HG02763 (cell line): ENCODE data around the gene IDUA.
A peak's percentile ranks its signal among the peaks of the same experiment; 100 is the strongest.
"Not testable (repeated sequence)": the region's sequence is repeated elsewhere in the genome, so short reads cannot be mapped to it uniquely, and the experiment has no call there.

Experiments used
- ATAC-seq: cut with Tn5 transposase; IDR thresholded peaks from one replicate; pipeline ENCODE4 v1.9.1; 2021; ENCODE audit warnings: mild to moderate bottlenecking, moderate library complexity; ENCODE audit not compliant: unreplicated experiment

IDUA gene

DNA sequence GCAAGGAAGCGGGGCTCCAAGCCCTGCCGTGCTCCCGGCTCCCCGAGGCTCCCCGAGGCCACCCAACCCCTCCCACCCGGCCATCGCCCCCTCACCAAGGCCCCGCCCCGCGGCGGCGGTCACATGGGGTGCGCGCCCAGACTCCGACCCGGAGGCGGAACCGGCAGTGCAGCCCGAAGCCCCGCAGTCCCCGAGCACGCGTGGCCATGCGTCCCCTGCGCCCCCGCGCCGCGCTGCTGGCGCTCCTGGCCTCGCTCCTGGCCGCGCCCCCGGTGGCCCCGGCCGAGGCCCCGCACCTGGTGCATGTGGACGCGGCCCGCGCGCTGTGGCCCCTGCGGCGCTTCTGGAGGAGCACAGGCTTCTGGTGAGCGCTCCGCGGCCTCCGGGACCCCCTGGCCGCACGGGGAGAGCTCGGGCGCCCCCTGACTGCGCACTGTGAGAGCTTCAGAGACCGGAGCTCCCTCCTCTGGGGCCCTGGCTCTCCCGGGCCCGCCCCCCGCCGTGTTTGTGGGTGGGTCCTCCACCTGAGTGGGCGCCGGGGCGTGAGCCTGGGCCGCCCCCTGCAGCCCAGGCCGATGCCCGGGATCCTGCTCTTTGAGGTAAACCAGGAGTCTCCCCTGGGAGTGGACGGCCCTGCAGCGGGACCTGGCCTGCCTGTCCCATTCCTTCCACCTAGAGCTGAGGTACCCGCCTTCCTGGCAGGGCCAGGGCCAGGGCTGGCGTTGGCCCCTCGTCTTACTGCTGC is at the start of gene IDUA:
Gene IDUA, plus strand, starts transcription at position 166 of the 745 bp plus-strand sequence. Its CDS starts 41 bp downstream, at position 207.
- ATAC-seq = peak; percentile 74

DNA sequence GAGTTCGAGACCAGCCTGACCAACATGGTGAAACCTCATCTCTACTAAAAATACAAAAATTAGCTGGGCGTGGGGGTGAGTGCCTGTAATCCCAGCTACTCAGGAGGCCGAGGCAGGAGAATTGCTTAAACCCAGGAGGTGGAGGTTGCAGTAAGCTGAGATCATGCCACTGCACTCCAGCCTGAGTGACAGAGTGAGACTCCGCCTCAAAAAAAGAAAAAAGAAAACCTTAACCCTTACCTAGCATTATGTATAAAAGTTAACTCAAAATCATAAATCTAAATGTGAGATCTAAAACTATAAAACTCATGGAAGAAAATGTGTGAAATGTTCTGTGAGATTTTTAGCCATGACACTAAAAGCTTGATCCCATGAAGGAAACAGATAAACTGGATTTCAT is 47.3 kb upstream of the IDUA start:
- ATAC-seq = not testable (repeated sequence)

DNA sequence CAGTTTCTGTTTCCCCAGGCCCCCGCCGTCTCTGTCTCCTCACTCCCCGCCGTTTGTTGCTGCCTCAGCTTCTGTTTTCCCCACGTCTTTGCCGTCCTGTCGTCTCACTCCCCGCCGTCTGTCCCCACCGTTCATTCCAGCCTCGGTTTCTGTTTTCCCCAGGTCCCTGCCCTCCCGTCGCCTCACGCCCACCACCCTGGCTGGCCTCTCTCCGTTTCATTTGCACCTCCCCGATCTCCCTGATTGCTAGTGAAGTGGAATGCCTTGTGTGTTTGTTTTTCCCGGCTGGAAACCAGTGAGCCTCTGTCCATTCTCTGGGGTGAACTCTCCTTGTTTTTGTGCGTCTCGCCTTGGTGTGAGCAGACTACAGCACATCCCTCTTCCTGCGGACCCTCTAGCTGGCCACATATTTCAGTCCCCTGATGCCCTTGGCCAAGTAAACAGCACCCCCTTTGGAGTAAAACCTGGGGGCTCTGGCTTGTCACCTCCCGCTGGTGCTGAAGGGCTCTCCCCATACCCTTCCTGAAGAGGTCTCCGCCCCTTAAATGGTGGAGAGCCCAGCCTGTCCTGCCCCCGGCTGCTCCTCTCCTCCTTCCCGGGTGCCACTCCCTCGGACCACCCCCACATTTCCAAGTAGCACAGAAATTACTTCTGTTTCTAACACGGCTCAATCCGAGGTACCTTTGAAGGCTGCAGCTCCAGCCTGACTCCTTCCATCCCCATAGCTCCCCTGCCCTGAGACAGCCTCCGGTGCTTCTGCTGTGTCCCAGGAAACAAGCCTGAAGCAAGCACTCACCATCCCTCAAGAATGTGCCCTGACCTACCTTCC is 41.4 kb upstream of the IDUA start:
- no peak for ATAC-seq

DNA sequence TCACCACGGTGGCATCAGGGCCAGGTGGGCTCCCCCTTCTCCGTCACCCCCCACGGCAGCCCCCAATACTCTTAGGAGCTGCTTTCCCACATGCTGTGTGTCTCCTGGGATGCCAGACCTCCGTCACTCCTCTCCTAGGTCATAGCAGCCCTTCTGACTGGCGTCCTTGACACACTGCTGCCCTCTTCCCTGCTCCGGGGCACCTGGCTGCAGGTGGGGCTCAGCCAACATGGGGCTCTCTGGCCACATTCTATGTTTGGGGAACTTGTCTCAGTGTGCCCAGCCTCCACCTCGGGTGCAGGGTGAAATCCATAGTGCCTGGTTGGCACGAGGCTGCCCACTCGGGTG is 40.8 kb upstream of the IDUA start:
- no peak for ATAC-seq

DNA sequence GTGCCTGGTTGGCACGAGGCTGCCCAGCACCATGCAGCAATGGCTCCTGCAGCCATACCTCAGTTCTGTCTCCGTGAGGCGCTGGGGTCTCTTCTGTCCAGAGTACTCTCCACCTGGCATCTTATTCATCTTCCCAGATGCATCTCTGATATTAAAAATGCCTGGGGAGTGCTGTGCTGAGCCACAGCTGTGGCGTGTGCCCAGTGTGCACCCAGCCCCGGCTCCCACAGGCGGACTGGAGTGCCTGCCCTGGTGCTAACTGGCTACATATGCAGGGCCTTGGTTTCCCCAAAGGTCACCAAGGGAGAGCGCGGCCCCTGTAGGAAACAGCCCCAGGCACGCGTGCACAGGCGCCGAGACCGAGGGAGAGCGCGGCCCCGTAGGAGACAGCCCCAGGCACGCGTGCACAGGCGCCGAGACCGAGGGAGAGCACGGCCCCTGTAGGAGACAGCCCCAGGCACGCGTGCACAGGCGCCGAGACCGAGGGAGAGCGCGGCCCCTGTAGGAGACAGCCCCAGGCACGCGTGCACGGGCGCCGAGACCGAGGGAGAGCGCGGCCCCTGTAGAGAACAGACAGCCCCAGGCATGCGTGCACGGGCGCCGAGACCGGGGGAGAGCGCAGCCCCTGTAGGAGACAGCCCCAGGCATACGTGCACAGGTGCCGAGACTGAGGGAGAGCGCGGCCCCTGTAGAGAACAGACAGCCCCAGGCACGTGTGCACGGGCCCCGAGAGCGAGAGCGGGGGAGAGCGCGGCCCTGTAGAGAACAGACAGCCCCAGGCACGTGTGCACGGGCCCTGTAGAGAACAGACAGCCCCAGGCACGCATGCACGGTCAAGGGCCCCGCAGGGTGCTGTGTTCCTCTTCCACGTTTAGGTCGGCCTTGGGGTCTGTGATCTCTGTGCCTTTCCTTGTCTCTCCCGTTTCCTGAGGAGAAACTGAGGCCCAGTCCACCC is 40.0 kb upstream of the IDUA start:
- no peak for ATAC-seq

DNA sequence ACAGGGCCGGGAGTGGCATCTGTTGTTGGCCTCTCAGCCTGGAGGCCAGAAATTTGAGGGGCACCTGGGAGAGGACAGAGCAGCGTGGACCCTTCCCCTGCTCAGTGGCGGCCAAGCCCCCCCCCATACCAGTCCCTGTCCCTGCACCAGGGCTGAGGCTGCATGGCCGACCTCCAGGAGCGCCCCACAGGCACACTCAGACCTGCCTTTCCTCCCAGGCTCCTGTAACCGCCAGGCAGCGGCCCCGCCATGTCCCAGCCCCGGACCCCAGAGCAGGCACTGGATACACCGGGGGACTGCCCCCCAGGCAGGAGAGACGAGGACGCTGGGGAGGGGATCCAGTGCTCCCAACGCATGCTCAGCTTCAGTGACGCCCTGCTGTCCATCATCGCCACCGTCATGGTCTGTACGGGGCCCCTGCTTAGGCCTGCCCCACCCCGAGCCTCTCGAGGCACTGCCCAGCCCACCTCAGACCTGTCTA is 39.3 kb upstream of the IDUA start:
- ATAC-seq = no peak

DNA sequence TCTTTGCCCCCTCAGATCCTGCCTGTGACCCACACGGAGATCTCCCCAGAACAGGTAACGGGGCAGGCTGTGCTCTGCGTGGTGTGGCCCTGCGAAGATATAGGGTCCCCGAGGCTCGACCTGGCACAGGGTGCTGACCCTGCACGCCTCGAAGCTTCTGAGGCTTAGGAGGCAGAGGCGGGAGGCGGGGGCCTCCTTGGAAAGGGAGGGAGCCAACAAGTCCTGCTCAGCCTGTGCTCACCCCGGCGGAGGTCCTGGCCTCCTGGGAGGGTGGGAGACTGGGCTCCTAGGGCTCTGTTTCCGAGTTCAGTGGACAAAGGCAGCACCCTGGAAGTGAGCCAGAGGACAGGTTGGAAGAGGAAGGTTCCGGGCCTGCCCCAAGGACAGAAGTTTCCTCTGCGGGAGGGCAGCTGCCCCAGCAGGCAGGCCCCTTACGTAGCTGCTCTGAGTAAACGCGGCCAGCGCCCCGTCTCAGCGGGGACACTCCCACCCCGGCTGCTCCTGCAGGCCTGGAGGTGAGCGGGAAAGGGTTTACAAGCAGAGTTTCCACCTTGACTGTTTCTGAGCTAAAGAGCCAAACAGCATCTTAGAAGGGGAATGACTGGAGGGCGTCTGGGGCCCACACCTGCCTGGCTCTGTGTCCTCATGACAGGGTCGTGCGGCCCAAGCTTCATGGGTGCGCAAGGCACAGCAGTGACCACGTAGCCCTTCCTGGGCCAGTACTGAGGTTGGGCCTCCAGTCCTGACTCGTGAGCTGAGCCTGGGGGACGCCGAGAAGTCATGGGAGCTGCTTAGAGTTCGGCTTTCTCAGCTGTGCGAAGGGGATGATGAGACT is 38.5 kb upstream of the IDUA start:
- ATAC-seq = no peak

DNA sequence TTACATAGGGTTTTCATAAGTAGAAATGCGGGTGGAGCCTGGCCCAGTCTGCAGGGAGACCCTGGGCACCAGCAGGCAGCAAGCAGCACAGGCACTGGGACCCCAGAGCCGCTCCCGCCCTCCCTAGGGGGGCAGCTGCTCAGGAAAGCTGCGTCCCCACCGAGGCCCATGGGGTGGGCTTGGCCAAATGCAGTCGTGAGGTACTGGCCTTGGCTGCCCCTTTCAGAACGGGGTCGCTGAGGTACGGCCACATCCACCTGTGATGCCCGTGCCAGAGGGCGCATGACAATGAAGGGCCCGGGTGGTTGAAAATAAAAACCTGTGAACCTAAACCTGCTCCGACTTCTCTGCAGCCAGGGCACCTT is 37.9 kb upstream of the IDUA start:
- ATAC-seq = no peak

DNA sequence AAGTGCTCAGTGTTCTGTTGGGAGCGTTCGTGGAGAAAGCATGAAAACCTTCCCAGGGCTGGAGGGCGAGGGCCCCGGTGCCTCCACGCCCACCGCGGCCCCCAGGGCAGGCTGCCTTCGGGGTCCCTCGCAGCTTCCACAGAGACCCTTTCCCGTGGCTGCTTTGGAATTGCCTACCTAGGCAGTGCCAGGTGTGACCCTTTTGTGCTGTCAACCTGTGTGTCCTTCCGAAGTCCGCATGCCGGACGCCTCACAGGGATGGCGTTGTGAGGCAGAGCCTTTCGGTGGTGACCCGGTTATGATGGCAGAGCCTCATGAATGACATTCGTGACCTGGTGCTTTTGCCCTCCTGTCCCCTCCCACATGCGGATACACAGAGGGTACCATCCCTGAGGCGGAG is 37.2 kb upstream of the IDUA start:
- ATAC-seq = no peak

DNA sequence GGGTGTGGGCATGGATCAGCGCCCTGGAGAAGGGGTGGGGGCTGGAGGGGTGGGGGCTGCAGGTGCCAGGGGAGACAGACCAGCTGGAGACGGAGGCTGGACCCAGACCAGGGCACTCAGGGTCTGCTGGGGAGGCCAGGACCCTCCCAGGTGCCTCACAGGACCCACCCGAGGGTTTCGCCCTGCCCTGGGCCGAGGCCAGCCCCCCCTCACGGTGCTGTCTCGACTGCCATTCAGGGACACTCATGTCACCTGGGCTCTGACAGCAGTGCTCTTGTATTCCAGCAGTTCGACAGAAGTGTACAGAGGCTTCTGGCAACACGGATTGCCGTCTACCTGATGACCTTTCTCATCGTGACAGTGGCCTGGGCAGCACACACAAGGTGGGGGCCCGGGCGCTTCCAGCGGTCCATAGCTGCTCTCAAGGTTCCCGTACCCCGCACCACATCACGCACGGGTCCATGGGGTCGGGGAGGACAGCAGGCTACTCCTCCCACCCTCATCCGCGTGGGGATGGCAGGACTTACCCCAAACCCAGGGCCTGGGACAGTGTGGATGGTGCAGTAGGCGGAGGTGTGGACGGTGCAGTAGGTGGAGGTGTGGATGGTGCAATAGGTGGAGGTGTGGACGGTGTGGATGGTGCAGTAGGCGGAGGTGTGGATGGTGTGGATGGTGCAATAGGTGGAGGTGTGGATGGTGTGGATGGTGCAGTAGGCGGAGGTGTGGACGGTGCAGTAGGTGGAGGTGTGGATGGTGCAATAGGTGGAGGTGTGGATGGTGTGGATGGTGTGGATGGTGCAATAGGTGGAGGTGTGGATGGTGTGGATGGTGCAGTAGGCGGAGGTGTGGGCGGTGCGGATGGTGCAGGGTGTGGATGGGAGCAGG is 36.5 kb upstream of the IDUA start:
- ATAC-seq = no peak

DNA sequence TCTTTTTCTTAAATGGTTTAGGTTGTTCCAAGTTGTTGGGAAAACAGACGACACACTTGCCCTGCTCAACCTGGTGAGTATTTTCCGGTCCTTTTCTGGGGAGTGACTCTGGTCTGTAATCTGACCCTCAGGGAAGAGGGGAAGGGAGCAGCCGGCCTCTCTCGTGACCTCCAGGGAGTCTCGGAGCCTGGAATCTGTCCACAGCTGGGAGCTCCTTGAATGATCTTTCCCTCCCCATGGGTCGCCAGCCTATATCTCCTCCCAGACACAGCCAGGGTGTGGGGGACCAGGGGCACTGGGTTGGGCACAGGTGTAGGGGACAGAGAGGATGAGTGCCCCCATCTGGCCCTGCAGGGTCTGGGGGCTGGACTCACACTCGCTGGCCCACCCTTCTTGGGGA is 35.7 kb upstream of the IDUA start:
- no peak for ATAC-seq

DNA sequence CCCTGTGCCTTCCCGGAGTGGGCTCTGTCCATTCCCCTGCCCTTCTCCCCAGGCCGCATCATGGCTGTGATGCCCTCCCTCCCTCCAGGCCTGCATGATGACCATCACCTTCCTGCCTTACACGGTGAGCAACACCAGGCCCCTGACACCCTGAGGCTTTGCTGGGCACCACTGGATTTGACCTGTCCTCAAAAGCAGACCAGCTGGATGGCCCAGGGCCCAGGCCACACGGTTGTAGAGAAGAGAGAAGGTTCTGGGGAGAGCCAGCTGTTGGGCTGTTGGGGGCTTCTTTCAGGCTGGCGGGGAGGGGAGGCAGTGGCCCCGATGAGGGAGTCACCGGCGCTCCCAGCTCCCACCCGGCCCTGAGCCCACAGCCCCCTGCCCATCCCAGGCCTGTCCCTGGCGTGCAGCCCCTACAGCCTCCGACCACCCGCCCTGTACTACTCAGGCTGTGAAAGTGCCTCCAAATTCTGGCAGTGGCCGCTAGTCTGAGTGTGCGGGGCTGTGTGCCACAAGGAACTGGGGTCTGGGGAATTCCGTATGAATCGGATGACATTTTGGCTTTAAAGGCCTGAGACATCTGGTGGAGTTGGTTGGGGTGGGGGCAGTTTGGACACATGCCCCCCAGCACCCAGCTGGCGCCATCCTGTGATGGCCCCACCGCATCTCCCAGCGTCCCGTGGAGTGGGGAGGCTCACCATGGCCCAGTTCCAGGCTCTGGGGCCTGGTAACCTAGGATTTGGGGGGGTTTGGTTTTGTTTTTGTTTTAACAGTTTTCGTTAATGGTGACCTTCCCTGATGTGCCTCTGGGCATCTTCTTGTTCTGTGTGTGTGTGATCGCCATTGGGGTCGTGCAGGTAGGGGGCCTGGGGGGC is 35.0 kb upstream of the IDUA start:
- no peak for ATAC-seq

DNA sequence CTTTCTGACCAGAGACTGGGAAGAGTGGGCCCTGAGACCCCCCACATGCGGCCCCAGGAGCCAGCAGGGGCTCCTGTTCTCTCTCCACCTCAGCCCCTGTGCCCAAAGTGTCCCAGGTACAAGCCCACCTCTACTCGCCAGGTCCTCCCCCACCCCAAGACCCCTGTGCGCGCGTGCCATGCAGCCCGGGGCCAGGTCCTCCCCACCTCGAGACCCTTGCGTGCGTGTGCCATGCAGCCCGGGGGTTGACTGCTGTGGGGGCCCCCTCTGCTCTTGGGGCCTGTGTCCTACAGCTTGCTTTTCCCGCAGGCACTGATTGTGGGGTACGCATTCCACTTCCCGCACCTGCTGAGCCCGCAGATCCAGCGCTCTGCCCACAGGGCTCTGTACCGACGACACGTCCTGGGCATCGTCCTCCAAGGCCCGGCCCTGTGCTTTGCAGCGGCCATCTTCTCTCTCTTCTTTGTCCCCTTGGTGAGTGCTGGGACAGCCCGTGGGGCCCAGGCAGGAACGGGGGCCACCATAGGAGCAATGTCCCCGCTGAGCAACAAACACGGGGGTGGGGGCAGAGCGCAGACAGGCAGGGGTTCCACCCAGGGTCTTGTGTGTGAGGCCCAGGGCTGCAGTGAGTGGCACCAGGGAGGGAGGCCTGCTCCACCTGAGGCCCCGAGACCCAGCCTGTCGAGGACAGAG is 33.8 kb upstream of the IDUA start:
- no peak for ATAC-seq

DNA sequence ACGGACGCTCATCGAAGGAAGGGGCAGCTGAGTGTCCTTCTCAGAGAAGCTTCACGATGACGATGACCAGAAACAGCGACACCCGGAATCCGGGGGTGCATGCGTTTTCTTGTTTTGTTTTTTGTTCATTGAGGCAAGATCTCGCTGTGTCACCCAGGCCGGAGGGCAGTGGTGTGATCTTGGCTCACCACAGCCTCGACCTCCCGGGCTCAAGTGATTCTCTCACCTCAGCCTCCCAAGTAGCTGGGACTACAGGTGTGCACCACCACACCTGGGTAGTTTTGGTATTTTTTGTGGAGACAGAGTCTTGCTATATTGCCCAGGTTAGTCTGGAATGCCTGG is 33.3 kb upstream of the IDUA start:
- no peak for ATAC-seq

DNA sequence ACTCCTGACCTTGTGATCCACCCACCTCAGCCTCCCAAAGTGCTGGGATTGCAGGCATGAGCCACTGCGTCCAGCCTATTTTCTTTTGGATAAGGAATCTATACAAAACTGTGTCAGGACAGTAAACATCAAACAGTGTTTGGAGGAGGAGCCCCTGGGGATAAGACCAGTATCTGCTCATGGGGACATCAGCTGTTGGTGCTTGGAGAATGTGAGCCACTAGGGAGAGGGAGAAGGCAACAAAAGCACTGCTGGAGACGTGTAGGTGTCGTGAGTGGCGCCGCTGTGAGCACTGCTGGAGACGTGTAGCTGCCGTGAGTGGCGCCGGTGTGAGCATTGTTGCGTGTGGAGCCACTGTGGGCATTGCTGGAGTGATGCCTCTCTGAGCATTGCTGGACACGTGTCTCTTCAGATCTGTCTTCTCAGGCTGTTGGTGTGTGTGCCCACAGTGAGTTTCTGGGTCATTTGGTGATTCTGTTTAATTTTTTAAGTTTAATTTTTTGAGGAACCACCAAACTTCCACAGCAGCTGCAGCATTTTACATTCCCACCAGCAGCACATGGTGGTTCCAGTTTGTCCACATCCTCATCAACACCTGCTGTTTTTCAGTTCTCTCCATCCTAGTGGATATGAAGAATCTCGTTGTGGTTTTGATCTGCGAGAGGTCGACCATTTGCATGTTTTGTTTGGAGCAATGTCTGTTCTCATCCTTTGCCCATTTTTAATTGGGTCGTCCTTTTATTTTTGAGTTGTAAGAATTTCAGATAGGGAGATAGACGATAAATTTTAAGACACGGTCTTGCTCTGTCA is 32.4 kb upstream of the IDUA start:
- no peak for ATAC-seq

DNA sequence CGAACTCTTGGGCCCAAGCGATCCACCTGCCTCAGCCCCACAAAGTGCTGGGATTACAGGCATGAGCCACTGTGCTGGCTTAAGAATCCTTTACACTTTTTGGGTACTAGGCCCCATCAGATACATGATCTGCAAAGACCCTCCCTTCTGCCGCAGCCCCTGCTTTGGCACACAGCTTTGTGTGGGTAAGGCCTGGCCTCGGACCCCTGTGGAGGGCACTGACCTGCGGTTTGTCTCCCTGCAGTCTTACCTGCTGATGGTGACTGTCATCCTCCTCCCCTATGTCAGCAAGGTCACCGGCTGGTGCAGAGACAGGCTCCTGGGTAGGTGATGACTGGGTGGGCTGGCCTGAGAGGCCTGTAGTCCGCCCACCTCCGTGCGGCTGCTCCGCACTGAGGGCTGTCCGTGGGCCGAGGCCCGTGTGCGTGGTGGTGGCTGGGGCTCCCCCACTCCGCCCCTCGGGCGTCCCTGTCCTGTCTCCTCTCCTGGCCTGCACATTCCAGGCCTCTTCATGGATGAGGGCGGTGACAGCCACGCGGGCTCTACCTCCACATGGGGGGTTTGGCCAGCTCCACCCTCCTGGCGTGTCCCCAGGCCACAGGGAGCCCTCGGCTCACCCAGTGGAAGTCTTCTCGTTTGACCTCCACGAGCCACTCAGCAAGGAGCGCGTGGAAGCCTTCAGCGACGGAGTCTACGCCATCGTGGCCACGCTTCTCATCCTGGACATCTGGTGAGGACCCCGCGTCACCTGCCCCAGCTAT is 31.5 kb upstream of the IDUA start:
- ATAC-seq = no peak
